OCI-LY3 (cell line): ENCODE results near the gene DOCK2.

Experiments
- EZH2phosphoT487 ChIP-seq: fragments of 200-600 bp; shearing (Covaris generic); IDR thresholded peaks from 2 replicates; pipeline ENCODE4 v1.6.1; 2018; ENCODE audit warnings: antibody characterized with exemption, mixed run types, low read depth
- TF ChIP-seq, protein P1 (sequence below): fragments of 200-600, 300-600 bp; sonication (generic); IDR thresholded peaks from 2 replicates; pipeline ENCODE4 v1.5.1; 2014; ENCODE audit warnings: antibody characterized with exemption, low read length, low read depth

DNA sequence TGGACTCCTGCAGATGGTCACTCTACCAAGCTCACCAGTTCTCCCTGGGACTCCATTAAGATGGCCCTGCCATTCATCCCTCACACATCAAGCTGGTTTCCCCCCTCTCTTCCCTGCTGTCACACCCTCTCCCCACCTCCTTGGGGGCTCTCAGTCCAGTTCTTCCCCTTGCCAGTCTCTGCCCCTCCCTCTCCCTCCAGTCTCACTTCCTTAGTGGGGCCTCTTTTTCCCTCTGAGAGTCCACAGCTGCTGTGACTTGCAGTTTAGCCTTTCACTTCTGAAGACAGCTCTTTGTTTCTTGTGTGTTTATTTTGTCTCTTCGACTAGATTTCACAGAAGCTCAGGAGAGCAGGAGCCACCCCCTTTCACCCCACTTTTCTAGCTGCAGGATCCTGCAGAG is 10.5 kb downstream of the DOCK2 start:
- TF ChIP-seq, protein P1, sequence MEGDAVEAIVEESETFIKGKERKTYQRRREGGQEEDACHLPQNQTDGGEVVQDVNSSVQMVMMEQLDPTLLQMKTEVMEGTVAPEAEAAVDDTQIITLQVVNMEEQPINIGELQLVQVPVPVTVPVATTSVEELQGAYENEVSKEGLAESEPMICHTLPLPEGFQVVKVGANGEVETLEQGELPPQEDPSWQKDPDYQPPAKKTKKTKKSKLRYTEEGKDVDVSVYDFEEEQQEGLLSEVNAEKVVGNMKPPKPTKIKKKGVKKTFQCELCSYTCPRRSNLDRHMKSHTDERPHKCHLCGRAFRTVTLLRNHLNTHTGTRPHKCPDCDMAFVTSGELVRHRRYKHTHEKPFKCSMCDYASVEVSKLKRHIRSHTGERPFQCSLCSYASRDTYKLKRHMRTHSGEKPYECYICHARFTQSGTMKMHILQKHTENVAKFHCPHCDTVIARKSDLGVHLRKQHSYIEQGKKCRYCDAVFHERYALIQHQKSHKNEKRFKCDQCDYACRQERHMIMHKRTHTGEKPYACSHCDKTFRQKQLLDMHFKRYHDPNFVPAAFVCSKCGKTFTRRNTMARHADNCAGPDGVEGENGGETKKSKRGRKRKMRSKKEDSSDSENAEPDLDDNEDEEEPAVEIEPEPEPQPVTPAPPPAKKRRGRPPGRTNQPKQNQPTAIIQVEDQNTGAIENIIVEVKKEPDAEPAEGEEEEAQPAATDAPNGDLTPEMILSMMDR, result no peak
- TF ChIP-seq EZH2phosphoT487, result no peak
